GM13976 (cell line): ENCODE measurements around the gene PKMYT1.

Experiments
- DNase-seq: peaks from one replicate; pipeline ENCODE4 v3.0.0; 2012; ENCODE audit warnings: low spot score
- CTCF ChIP-seq: IDR thresholded peaks from 2 replicates; pipeline ENCODE4 v1.5.1; 2012; ENCODE audit warnings: borderline replicate concordance, mild to moderate bottlenecking; ENCODE audit not compliant: insufficient read depth; ENCODE audit errors: extremely low read depth, missing control alignments, control extremely low read depth
- in situ Hi-C: fragments of 300-500 bp; cut with MboI; formaldehyde crosslinking; loops from one replicate; pipeline ENCODE4 v1.12.0; 2022; ENCODE audit warnings: low sequenced_read_pairs, mixed read lengths, inconsistent platforms; ENCODE audit not compliant: unreplicated experiment

Gene PKMYT1

DNA sequence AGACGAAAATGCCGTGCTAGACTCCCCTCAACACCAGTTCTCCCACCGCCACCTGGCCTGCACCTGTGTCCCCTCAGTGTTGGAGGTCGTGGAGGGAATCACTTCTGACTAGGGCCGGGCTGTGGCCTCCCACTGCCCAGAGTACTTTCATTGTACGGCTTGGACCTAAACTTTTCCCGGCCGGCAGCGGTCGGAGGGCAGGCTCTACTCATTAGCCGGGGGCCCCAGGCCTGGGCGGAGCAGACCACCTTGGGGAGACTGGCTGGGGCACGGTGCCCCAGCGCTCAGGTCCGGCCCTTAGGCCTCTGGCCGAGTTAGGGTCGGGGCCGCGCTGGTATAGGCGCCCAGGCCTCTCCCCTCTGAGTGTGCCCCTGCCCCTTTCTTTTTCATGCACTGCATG is 37.1 kb upstream of the PKMYT1 start:
- TF ChIP-seq CTCF: no peak
- no peak for DNase-seq
- in situ Hi-C loops: no loop called here

- no peak for DNase-seq
- TF ChIP-seq CTCF: no peak
- in situ Hi-C loops: no loop called here
Observed at GRCh38 chr16:3015865-3016521, 35.7 kb upstream of the PKMYT1 start.

GRCh38 chr16:3014971-3015370 is 34.7 kb upstream of the PKMYT1 start:
- in situ Hi-C loops: no loop called here
- DNase-seq: no peak

DNA sequence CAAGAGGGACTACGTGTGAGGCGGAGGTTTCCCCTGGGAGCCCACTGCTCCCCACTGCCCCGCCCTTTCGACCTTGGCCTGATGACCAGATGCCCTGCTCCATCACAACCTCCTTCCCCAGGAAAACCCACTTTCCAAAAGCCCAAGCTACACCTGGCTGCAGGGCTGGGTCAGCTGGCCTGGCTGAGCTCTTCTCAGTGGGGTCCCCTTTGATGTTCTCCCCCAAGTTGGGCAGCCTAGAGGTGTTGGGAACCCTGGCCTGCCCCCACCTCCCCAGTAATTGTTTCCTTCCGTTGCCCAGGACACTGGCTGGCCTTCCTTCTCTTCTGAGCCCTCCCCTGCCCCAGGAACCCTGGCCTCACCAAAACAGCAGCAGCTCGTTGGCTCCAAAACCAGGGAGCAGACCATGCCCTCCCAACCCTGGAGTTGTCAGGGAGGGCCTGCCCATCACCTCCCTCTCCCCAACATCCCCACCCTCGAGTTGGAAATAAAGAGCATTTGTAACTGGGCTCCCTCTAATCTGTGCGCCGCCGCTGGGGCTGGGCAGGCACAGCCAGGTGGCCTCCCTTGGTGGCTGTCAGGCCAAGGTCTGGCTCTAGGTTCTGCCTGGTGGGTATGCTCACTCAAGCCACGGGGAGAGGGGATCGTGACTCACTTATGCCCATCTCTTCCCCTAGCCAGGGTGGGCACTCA is 33.9 kb upstream of the PKMYT1 start:
- DNase-seq: no peak
- TF ChIP-seq CTCF: no peak
- in situ Hi-C loops: no loop called here

More at GRCh38 chr16:3014971-3015370, 34.7 kb upstream of the PKMYT1 start:
- no peak for TF ChIP-seq CTCF

DNA sequence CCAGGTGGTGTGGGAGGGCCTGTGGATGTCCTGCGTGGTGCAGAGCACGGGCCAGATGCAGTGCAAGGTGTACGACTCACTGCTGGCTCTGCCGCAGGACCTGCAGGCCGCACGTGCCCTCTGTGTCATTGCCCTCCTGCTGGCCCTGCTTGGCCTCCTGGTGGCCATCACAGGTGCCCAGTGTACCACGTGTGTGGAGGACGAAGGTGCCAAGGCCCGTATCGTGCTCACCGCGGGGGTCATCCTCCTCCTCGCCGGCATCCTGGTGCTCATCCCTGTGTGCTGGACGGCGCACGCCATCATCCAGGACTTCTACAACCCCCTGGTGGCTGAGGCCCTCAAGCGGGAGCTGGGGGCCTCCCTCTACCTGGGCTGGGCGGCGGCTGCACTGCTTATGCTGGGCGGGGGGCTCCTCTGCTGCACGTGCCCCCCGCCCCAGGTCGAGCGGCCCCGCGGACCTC is 33.3 kb upstream of the PKMYT1 start:
- in situ Hi-C loops: no loop called here
- TF ChIP-seq CTCF: no peak
- DNase-seq: no peak

DNA sequence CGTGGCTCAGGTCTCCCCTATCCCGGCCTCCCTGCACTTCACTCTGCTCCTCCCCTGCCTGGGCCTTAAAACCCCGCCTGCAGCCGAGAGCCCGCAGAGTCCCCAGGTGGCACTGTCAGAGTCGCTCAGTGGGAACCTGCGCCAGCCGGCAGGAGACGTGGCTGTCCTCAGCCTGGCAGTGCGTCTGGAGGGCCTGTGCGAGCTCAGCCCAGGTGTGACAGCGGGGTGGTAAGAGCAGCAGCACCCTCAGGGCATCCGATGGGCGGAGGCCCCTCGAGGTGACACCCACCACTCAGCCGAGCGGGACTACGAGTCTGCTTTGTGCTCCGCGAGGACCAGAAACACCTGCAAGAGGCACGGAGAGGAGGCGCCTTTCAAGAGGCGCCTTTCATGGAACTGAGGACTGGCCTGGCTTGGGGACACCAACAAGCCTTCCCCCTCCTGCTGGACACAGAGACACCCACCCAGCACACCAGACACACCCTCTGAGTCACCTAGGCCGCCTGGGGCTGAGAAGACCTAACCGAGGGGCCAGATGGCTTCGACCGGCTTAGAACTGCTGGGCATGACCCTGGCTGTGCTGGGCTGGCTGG is 32.7 kb upstream of the PKMYT1 start, which contains the start of gene CLDN9:
Gene CLDN9 (plus strand): TSS at position 96 of the 593 bp plus-strand sequence. CDS start 440 bp downstream, at position 536.
- TF ChIP-seq CTCF: no peak
- no peak for DNase-seq
- in situ Hi-C loops: no loop called here
